HG02870 (cell line): ENCODE results near the gene XXYLT1.
"Not testable (repeated sequence)": the region's sequence is repeated elsewhere in the genome, so short reads cannot be mapped to it uniquely, and the experiment has no call there.

ENCODE experiments used
- ATAC-seq: cut with Tn5 transposase; IDR thresholded peaks from one replicate; pipeline ENCODE4 v1.9.1; 2021; ENCODE audit warnings: mild to moderate bottlenecking, moderate library complexity; ENCODE audit not compliant: unreplicated experiment

Gene XXYLT1

GRCh38 chr3:195187609-195188425 lies 83.1 kb downstream of the XXYLT1 start:
- no peak for ATAC-seq

- not testable (repeated sequence) for ATAC-seq
Observed at GRCh38 chr3:195186710-195187047, 84.3 kb downstream of the XXYLT1 start.

- no peak for ATAC-seq
Observed at GRCh38 chr3:195186041-195186709, 84.8 kb downstream of the XXYLT1 start.

- ATAC-seq = no peak
Observed at GRCh38 chr3:195185583-195185982, 85.4 kb downstream of the XXYLT1 start.

GRCh38 chr3:195184716-195185421 lies 86.1 kb downstream of the XXYLT1 start:
- no peak for ATAC-seq

GRCh38 chr3:195183071-195183776 lies 87.7 kb downstream of the XXYLT1 start:
- no peak for ATAC-seq

- no peak for ATAC-seq
Observed at GRCh38 chr3:195182470-195182795, 88.5 kb downstream of the XXYLT1 start.

- ATAC-seq = no peak
Observed at GRCh38 chr3:195181741-195182469, 89.1 kb downstream of the XXYLT1 start.

GRCh38 chr3:195181113-195181498 lies 89.9 kb downstream of the XXYLT1 start:
- ATAC-seq = no peak

GRCh38 chr3:195180490-195181112 lies 90.4 kb downstream of the XXYLT1 start:
- ATAC-seq = no peak

GRCh38 chr3:195179776-195180489 lies 91.0 kb downstream of the XXYLT1 start:
- ATAC-seq = no peak

GRCh38 chr3:195178124-195178910 lies 92.6 kb downstream of the XXYLT1 start:
- no peak for ATAC-seq

- no peak for ATAC-seq
Observed at GRCh38 chr3:195177422-195178123, 93.4 kb downstream of the XXYLT1 start.

GRCh38 chr3:195176776-195177175 lies 94.2 kb downstream of the XXYLT1 start:
- no peak for ATAC-seq

GRCh38 chr3:195175476-195176337 lies 95.3 kb downstream of the XXYLT1 start:
- ATAC-seq = no peak

- no peak for ATAC-seq
Observed at GRCh38 chr3:195175076-195175475, 95.9 kb downstream of the XXYLT1 start.

GRCh38 chr3:195173657-195174056 lies 97.3 kb downstream of the XXYLT1 start:
- no peak for ATAC-seq
